HCT116 (cell line): ENCODE data around the gene KLHL2. TPM values are rescaled to one million over a fixed set of nuclear protein-coding genes. Genes with fewer than 3 reads are reported as not detected.
"Not testable (repeated sequence)": the region's sequence is repeated elsewhere in the genome, so short reads cannot be mapped to it uniquely, and the experiment has no call there.

Experiments used
- ATAC-seq: fragments of 200-7000 bp; cut with Tn5 transposase; 2 replicates; pipeline ENCODE4 v1.9.1; 2020; ENCODE audit warnings: mild to moderate bottlenecking, moderate library complexity
- BruUV-seq: library from RNA; stranded (reverse); fragments of 400-500 nt; replicated peaks from 2 replicates; lab custom pipeline; 2021; lab: Mats Ljungman, UMichigan
- CTCF ChIA-PET: fragments of 300-600 bp; sonication (Branson Sonifier 250); formaldehyde crosslinking; loops from one replicate; lab custom pipeline; 2021; ENCODE audit warnings: antibody characterized with exemption; lab: Charles Lee
- POLR2A ChIA-PET: fragments of 300-600, 350-600 bp; sonication (Branson Sonifier 250); formaldehyde crosslinking; loops from one replicate; lab custom pipeline; 2021; ENCODE audit warnings: antibody characterized with exemption; lab: Charles Lee
- RAD21 ChIA-PET, 2 experiments: fragments of 300-600 bp; sonication (Branson Sonifier 250); formaldehyde crosslinking; loops; one replicate each; lab custom pipeline; 2023; ENCODE audit warnings: low total read pairs in 2 of 2; ENCODE audit not compliant: uncharacterized antibody in 2 of 2, unreplicated experiment in 2 of 2, low non-redundant PET in 1 of 2; lab: Charles Lee
- DNase-seq: peaks from one replicate; pipeline ENCODE4 v3.0.0-alpha.2; 2010; ENCODE audit warnings: low read depth, low spot score
- H2AFZ ChIP-seq: fragments of 200-600 bp; shearing (Covaris generic), sonication (generic); 2 replicates; pipeline ENCODE4 v1.6.1; 2017; ENCODE audit warnings: low read depth, mixed run types, mixed read lengths, antibody characterized with exemption, low read length; ENCODE audit not compliant: poor library complexity, severe bottlenecking
- H3K27ac ChIP-seq: 2 replicates; pipeline ENCODE4 v1.5.1; 2012; ENCODE audit warnings: low read depth, low read length
- H3K27me3 ChIP-seq: fragments of 200-600 bp; sonication (generic); 2 replicates; pipeline ENCODE4 v1.6.1; 2016; ENCODE audit warnings: mixed run types, low read length, mixed read lengths; ENCODE audit not compliant: insufficient read depth
- H3K36me3 ChIP-seq, 2 experiments: fragments of 200-500 bp in 1 of 2; fragments of 200-600 bp in 1 of 2; sonication (Bioruptor generic) in 1 of 2; sonication (generic) in 1 of 2; 2 replicates each; pipeline versions ENCODE4 v1.5.1 to v1.6.1; 2014 to 2016; ENCODE audit warnings: low read length in 2 of 2, inconsistent platforms in 1 of 2, mixed read lengths in 1 of 2, mixed run types in 1 of 2; ENCODE audit not compliant: insufficient read depth in 2 of 2, control insufficient read depth in 1 of 2
- H3K4me1 ChIP-seq, 2 experiments: fragments of 200-600 bp in 1 of 2; sonication (generic) in 1 of 2; 2 replicates each; pipeline versions ENCODE4 v1.5.1 to v1.6.1; 2012 to 2017; ENCODE audit warnings: low read length in 2 of 2, inconsistent platforms in 1 of 2, mild to moderate bottlenecking in 1 of 2, mixed read lengths in 1 of 2, mixed run types in 1 of 2, moderate library complexity in 1 of 2; ENCODE audit not compliant: insufficient read depth in 2 of 2, control insufficient read depth in 1 of 2
- H3K4me2 ChIP-seq: fragments of 200-600 bp; sonication (generic); 2 replicates; pipeline ENCODE4 v1.6.1; 2017; ENCODE audit warnings: mixed run types, low read length, mixed read lengths
- H3K4me3 ChIP-seq, 2 experiments: fragments of 200-600 bp in 1 of 2; sonication (generic) in 1 of 2; replicated peaks in 1 of 2; 2 replicates each; pipeline ENCODE4 v1.5.1; 2011 to 2016; ENCODE audit warnings: low read length in 2 of 2, control low read depth in 1 of 2, low read depth in 1 of 2, mild to moderate bottlenecking in 1 of 2, mixed read lengths in 1 of 2, mixed run types in 1 of 2
- H3K79me2 ChIP-seq: fragments of 200-600 bp; sonication (generic); 2 replicates; pipeline ENCODE4 v1.6.1; 2017; ENCODE audit warnings: mild to moderate bottlenecking, mixed run types, low read length, moderate library complexity, mixed read lengths; ENCODE audit not compliant: insufficient read depth
- H3K9ac ChIP-seq: fragments of 200-600 bp; sonication (generic); 2 replicates; pipeline ENCODE4 v1.6.1; 2016; ENCODE audit warnings: low read length, mixed read lengths
- H3K9me2 ChIP-seq: fragments of 200-600 bp; sonication (generic), shearing (Covaris generic); 2 replicates; pipeline ENCODE4 v1.6.1; 2017; ENCODE audit warnings: mixed run types, mild to moderate bottlenecking, moderate library complexity; ENCODE audit not compliant: insufficient read depth
- H3K9me3 ChIP-seq, 2 experiments: fragments of 200-500 bp in 1 of 2; fragments of 200-600 bp in 1 of 2; sonication (Bioruptor generic) in 1 of 2; sonication (generic) in 1 of 2; 2 replicates each; pipeline ENCODE4 v1.6.1; 2014 to 2017; ENCODE audit warnings: low read length in 2 of 2, mixed read lengths in 2 of 2, inconsistent platforms in 1 of 2, low read depth in 1 of 2, mild to moderate bottlenecking in 1 of 2, mixed run types in 1 of 2, moderate library complexity in 1 of 2; ENCODE audit not compliant: control insufficient read depth in 1 of 2, insufficient read depth in 1 of 2
- H4K20me1 ChIP-seq: fragments of 200-600 bp; sonication (generic), shearing (Covaris generic); 2 replicates; pipeline ENCODE4 v1.6.1; 2017; ENCODE audit warnings: mixed run types, mild to moderate bottlenecking, moderate library complexity; ENCODE audit not compliant: insufficient read depth
- CEBPB ChIP-seq: IDR thresholded peaks from 2 replicates; pipeline ENCODE4 v1.6.1; 2012; ENCODE audit warnings: low read depth
- RAD21 ChIP-seq: IDR thresholded peaks from 2 replicates; pipeline ENCODE4 v1.6.1; 2012; ENCODE audit warnings: low read depth, mild to moderate bottlenecking
- TCF7L2 ChIP-seq: IDR thresholded peaks from 2 replicates; pipeline ENCODE4 v1.7.0; 2011; ENCODE audit warnings: borderline replicate concordance, inconsistent platforms; ENCODE audit not compliant: insufficient read depth, insufficient read length; ENCODE audit errors: extremely low read depth
- ZFX ChIP-seq: fragments of 450-650 bp; IDR thresholded peaks from 2 replicates; pipeline ENCODE4 v1.6.1; 2017
- ZNF274 ChIP-seq: fragments of 200-500 bp; sonication (Bioruptor generic); IDR thresholded peaks from 2 replicates; pipeline ENCODE4 v1.6.1; 2014; ENCODE audit warnings: mild to moderate bottlenecking, low read depth, low read length, inconsistent platforms
- intact Hi-C: fragments of 100-400 bp; cut with micrococcal nuclease; formaldehyde crosslinking; loops from 2 replicates; pipeline ENCODE4 v1.10.0; 2022
- total RNA-seq: library from RNA; stranded (reverse); gene quantifications from one replicate; pipeline ENCODE4 v1.2.1, GENCODE V29; 2021; ENCODE audit not compliant: unreplicated experiment
- TF ChIP-seq, protein P1 (sequence below): IDR thresholded peaks from 2 replicates; pipeline ENCODE4 v1.6.1; 2012
- TF ChIP-seq, protein P2 (sequence below): IDR thresholded peaks from 2 replicates; pipeline ENCODE4 v1.6.1; 2012; ENCODE audit warnings: low read depth
- TF ChIP-seq, protein P3 (sequence below): IDR thresholded peaks from 2 replicates; pipeline ENCODE4 v1.6.1; 2012

Gene KLHL2
- total RNA-seq, 1 experiment from 2014 or later, result 24.6 TPM

- peaks cover 11 to 33% of the 10 kb centered on the region in 2 experiments for H3K36me3 ChIP-seq
- TF ChIP-seq, protein P1, sequence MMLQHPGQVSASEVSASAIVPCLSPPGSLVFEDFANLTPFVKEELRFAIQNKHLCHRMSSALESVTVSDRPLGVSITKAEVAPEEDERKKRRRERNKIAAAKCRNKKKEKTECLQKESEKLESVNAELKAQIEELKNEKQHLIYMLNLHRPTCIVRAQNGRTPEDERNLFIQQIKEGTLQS, result no peak
- no peak for TF ChIP-seq CEBPB
- TF ChIP-seq, protein P2, sequence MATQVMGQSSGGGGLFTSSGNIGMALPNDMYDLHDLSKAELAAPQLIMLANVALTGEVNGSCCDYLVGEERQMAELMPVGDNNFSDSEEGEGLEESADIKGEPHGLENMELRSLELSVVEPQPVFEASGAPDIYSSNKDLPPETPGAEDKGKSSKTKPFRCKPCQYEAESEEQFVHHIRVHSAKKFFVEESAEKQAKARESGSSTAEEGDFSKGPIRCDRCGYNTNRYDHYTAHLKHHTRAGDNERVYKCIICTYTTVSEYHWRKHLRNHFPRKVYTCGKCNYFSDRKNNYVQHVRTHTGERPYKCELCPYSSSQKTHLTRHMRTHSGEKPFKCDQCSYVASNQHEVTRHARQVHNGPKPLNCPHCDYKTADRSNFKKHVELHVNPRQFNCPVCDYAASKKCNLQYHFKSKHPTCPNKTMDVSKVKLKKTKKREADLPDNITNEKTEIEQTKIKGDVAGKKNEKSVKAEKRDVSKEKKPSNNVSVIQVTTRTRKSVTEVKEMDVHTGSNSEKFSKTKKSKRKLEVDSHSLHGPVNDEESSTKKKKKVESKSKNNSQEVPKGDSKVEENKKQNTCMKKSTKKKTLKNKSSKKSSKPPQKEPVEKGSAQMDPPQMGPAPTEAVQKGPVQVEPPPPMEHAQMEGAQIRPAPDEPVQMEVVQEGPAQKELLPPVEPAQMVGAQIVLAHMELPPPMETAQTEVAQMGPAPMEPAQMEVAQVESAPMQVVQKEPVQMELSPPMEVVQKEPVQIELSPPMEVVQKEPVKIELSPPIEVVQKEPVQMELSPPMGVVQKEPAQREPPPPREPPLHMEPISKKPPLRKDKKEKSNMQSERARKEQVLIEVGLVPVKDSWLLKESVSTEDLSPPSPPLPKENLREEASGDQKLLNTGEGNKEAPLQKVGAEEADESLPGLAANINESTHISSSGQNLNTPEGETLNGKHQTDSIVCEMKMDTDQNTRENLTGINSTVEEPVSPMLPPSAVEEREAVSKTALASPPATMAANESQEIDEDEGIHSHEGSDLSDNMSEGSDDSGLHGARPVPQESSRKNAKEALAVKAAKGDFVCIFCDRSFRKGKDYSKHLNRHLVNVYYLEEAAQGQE, result no peak
- no peak for TF ChIP-seq ZNF274
- TF ChIP-seq, protein P3, sequence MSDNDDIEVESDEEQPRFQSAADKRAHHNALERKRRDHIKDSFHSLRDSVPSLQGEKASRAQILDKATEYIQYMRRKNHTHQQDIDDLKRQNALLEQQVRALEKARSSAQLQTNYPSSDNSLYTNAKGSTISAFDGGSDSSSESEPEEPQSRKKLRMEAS, result no peak
- TF ChIP-seq ZFX, result no peak
- TF ChIP-seq RAD21, result no peak
- no peak for TF ChIP-seq TCF7L2
- TF ChIP-seq, all 23 proteins: peak for 0
- no peak overlapping the region for H3K4me2 ChIP-seq
Observed at GRCh38 chr4:165336743-165337142, 129.4 kb downstream of the KLHL2 start.

DNA sequence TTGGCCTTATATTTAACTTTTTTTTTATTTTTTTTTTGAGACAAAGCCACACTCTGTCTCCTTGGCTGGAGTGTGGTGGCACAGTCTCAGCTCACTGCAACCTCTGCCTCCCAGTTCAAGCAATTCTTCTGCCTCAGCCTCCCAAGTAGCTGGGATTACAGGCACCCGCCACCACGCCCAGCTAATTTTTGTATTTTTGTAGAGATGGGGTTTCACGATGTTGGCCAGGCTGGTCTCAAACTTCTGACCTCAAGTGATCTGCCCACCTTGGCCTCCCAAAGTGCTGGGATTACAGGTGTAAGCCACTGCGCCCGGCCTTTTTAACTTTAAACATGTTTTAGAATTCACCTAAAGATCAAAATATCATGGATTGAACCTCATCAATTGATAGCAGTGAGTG lies 135.0 kb downstream of the KLHL2 start:
- ATAC-seq, H3K27me3 ChIP-seq, intact Hi-C loops, H4K20me1 ChIP-seq, H3K4me2 ChIP-seq, H3K79me2 ChIP-seq, RAD21 ChIA-PET, DNase-seq, H3K27ac ChIP-seq, BruUV-seq, H3K4me3 ChIP-seq, H3K9ac ChIP-seq, H3K9me3 ChIP-seq, H3K9me2 ChIP-seq, H2AFZ ChIP-seq, H3K4me1 ChIP-seq: not testable (repeated sequence)
- H3K36me3 ChIP-seq, result peaks cover 13 to 32% of the 10 kb centered on the region in 2 experiments
- POLR2A ChIA-PET, result interaction anchor here (2.9 kb wide), 1 partner anchor 15 kb away, joined by 7 read pairs; the partner anchor contains the start of gene MSMO1
- CTCF ChIA-PET, result interaction anchor here (1.1 to 5.6 kb wide), 5 partner anchors 9 to 230 kb away, joined by 3 to 99 read pairs (median 3); partner anchors contain the start of gene TMEM192

More at GRCh38 chr4:165336743-165337142, 129.4 kb downstream of the KLHL2 start:
- no peaks in the 10 kb centered on the region for H3K9me2 ChIP-seq
- peaks cover 50% of the 10 kb centered on the region for H3K79me2 ChIP-seq
- no peak overlapping the region for H3K9ac ChIP-seq
- no peaks in the 10 kb centered on the region for H3K27me3 ChIP-seq
- H3K4me3 ChIP-seq, result no peak overlapping the region
- DNase-seq (no peak), ATAC-seq (no peak)
- H3K27ac ChIP-seq, result no peak overlapping the region
- H3K9me3 ChIP-seq, result no peaks in the 10 kb centered on the region
- H4K20me1 ChIP-seq, result no peaks in the 10 kb centered on the region
- intact Hi-C loops, result no loop called here
- no peak overlapping the region for H2AFZ ChIP-seq
- no peaks in the 10 kb centered on the region for H3K4me1 ChIP-seq
- ChIA-PET RAD21 (no interaction called here), POLR2A (no interaction called here), CTCF (interaction anchor here (1.7 kb wide), 1 partner anchor 206 kb away, joined by 6 read pairs; no protein-coding TSS in a partner anchor)
- BruUV-seq, result no TSS peak
